ENCODE data around the gene SH3RF3.

The SH3RF3 gene

DNA sequence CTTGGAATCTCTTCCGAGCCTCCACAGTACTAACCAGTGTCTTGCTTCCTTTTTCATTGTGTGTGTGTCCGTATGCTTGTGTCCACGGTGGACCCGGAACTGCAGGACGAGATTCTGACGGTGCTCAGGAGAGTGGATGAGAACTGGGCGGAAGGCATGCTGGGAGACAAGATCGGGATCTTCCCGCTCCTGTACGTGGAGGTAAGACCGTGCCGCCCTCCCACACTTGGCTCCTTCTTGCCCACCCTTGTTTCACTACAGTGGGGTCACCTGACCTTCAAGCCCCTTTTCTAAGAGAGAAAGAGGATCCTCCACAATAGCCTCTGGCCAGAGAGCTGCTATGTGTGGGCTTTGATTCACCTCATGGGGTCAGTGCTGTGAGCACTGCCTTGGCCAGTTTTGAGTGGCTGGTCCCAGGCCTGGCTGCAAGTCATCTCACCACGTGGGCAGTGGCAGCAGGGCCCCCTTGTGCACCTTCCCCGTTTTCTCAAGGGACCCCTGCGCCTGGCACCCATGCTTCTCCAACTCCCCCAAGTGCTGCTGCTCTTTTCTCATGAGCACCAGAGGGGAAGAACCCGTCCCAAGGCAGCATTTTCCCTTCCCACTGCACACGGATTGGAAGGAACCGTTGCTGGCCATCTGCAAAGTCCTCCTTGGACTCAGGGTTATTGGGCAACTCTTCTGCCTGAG, 242.6 kb downstream of the SH3RF3 start:
- no peak for DNase-seq

DNA sequence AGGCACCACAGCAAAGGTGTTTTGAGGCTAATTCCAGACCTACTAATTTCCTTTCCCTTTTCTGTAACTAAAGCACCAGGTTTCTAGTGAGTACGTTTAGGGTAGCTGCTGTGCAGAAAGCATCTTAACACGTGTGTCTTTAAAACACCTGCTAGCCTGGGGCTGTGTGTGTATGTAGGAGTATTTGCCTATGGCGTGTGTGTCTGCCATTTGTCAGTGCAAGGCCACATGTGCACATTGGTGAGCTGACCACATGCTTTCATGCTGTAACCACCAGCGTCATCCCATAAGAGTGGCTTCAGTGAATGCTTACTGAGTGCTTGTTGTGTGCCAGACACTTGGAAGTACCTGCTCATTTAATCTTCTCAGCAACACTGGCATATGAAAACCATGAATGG, 243.2 kb downstream of the SH3RF3 start:
- no peak for DNase-seq

DNA sequence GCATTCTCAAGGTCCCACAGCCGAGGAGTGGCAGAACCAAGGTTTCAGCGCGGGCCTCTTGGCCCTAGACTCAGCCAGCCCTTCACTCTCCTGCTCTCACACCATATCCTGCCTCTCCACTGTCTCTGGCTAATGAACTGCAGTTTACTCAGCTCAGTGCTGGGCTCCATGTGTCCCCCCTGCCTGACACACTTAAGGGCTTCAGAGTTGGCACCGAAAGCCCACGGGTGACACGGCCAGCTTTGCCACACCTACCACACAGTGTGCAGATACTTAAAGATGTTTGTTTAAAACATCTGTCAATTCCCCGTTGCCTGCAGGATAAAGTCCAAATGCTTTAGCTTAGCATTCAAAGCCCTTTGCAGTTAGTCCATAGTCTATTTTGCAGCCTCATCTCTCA, 243.6 kb downstream of the SH3RF3 start:
- no peak for DNase-seq

DNA sequence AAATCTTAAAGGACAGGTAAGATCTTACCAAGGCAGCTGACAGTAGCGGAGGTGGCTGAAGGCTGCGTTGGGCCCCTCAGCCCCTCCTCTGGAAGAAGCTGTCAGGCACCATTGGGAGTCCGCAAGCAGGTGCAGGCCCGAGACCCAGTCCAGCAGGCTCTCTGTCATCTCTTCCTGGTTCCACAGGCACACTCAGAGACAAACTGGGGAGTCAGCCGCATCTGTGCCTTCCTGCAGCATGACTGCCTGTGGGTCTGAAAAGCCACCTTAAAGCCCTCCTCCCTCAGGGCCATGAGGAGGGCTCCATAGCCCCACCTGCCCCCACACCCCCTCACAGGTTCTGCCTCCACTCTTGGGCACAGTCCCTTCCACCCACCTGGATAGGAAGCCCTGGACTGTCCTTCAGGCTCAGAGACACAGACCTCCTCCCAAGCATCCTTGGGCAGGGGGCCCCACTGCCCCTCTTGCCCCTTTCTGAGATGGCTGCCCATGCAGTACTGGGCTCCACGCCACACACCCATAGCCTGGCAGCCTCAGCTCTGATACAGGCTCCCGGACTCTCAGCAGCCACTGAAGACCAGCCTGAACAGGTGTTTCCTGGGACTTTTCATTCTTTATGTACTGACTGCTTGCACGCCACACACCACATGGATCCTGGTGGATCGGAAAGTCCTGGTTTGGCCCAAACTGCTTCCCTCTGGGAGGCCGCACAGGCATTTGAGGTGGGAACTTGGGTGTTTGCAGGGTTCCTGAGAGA, 245.0 kb downstream of the SH3RF3 start:
- DNase-seq: no peak

DNA sequence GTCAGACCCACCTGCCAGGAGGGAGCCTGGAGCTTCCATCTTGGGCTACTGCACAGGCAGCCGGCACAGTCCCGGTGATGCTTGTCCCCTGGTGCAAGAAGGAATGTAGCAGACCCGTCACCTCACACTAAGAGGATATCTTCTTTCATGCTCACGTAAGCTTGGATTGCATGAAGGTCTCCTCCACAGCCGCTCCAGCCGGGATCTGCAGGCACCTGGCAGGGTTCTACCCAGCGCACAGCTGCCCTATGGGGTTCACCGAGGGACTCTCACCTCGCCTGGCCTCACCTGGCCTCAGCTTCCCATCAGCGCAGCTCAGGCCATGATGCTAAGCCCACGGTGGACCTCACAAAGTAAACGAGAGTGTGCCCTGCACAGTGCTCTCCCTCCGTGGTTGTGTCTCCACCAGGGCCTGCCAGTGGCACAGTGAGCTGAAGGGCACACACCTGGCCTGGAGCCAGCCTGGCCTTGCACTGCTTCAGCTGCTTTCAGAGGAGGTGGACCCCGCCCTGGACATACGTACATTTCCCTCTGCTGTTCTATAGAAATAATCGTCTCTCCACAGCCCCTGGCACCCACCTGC, 245.6 kb downstream of the SH3RF3 start:
- no peak for DNase-seq

DNA sequence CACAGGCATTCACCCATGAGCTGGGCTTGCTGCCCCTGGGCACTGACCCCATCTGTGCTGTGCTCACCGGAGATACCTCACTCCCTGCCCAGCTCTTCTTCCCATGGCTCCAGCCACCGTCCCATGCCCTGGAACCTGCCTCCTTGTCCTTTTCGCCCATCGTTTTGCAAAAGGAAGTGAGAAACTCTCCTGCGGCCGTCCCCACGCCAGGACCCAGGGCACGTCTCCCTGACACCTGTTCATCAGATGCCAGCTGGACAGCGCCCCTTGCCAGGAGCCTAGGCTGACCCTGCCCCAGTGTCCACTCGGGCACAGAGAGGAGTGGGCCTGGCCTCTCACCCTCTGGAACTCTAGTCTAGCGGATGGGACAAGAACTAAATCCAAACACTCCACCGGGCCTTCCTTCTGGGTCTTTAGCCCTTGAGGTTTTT, 246.1 kb downstream of the SH3RF3 start:
- DNase-seq: no peak

DNA sequence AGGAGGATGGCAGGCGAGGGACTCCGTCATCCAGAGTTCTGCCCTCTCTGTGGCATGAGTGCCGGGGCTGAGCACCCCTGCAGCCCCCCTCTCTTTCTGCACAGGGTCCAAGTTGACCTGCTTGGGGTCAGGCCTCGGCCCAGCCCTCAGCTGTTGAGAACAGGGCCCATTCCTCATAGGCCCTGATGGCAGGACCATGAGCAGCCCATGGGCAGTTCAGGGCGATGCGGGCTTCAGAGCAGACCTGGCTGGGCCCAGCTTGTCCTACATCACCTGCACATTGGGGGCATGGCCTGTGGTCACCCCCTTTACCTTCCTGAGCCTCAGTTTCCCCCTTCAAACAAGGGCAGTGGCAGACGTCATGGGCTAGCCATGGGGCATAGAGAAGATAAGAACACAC, 246.7 kb downstream of the SH3RF3 start:
- DNase-seq: no peak

DNA sequence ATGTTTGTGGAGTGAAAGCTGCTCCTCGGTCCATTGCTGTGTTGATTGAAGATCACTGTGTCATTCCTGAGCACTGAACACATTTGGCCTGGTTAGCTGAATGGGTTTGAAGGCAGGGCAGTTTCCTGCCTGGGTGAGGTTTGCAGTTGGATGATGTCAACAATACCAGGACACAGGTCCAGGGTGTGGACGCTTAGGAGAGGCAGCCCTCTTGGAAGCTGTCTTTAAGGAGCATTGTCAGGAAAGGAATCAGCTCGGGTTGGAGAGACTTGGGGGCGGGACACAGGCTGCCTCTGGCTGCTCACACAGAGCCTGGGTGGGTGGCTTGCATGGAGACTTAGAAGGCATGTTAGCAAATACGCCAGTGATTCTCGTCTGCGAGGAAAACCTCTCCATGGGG, 247.1 kb downstream of the SH3RF3 start:
- peak in 9 of 56 donors; percentile 8 to 32 (median 15) for DNase-seq

DNA sequence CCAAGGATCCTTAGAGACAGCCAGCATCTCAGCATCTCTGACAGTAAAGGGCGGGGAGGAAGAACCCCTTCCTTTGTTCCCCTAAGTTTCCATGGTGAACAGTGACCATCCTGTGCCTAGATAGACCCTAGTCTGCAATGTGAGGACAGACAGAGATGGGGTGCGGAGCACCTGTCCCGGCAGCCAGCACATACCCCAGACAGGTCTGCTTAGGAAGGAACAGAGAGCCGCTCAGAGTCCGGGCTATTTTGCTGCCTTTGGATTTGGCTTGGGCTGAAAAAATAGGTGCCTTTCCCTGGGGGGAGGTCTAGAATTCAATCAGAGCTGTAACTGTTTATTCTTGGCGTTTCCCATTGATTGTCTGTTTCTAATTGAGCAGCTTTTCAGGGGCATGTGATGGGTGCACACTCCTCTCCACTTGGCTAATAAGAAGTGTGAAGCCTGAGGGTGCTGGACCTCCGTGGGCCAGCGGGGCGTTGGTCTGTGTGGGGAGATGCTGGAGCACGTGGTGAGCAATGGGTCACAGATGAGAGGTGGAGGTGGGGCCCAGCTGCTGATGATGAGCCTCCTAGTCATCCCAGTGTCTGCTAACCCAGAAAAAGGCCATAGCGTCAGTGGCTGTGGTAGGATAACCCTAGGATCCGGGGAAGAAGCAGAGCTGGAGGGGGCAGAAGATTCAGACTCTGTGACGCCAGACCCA, 247.9 kb downstream of the SH3RF3 start:
- DNase-seq: no peak

DNA sequence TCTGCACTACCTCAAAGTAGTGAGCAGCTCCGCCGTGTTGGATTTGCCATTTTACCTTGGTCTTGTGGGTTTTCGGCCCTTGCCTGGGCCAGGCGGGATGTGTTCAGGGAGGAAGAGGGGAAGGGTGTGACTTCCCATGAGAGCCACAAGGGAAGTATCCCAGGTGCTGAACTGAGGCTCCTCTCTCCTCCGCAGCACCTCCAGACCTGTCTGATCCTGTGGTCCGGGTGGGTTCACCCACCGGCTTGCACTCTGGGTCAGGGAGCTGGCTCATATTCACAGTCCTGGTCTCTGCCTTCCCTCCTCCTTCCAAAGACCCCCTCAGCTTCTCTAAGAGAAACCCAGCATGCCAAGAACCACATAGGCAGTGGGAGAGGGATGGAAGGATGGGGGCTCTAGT, 249.0 kb downstream of the SH3RF3 start:
- no peak for DNase-seq

DNA sequence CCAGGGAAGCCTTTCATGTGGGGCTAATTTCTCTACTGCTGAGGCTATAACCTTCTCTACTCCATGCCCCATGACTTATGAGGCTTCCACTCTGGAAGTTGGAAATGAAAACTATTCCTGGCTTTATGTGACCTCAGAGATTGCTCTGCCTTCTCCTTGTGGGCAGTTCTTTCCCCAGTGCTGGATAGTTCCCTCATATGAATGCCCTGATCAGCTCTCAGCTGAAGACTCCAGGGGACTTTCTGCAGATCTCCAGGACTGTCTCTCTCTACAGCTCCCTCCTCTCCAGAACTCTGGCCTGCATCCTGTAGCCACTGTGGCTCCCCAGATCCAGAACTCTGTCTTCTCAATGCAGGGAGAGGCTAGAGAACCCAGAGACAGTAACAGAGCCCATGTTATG, 249.7 kb downstream of the SH3RF3 start:
- DNase-seq: no peak

DNA sequence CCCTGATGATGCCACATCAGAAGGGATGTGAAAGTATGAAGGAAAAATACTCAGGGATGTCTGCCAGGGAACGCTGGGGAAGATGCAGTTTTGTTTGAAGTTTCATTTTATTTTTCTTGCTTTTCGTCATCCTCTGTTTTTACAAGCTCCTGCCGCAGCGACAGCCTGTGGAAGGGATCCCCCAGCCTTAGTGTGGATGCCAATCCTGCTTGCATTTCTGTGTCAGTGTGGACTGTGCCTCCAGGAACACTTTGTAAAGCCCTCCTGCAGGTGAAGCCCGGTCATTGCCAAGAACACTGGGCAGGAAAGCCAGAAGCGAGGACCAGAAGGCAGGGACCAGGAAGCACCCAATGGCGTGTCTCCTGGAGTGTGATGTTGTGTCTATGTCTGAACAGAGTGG, 250.5 kb downstream of the SH3RF3 start:
- DNase-seq: no peak

DNA sequence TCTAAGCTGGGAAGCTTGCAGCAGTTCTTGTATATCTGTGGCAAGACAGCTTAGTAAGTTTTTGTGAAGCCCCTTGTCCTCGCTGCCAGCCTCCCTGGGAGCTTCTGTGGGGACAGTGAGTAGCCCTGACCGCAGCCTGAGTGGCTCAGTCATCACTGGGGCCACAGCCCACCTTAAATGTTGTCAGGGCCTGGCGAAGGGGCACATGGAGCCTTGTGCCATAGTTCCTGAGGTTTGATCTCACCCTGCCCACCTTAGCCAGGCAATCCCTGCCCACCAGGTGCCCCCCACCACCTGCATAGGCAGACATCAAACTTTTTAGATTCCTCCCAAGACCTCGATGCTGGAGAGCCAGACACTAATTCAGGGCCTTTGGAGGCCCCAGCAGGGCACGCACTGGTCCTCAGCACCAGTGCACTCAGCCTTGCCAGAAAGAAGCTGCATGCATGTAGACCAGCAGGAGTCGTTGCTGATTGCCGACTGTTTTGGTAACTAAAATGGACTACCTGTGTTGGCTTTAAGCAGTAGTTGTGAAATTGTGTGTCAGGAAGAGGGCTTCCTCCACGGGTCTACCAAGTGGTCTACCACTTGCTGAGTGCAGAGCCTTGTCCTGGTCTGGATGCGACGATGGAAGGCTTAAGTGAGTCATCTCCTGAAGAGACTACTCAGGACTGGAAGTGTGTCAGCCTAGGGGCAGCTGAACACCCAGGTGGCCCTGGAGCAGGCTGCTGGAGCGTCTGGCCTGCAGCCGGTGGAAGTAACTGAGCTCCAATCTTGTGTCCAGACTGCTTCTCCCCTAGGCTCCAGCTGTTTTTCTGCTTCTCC, 251.7 kb downstream of the SH3RF3 start:
- no peak for DNase-seq

DNA sequence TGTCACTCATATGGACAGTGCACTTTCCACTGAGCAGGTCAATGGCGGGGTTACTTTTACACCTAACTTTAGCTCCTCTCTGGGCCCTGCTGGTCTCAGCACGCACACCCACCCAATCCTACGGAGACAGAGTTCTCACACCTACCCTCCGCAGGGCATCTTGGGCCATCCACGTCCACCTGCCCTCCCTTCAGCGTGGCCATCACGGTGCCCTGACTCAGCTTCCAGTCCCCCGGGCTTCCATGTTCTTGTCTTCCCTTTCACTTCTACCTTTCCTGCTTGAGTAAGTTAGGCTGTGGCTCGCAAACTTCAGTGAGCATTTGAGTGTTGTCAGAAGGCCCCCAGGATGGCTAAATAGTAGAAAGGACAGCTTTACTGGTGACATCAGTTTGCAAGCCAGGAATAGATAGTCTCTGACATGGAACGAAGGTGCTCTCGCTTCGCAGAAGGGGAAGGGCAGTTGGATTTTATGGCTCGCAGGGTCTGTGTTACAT, 252.4 kb downstream of the SH3RF3 start:
- no peak for DNase-seq

DNA sequence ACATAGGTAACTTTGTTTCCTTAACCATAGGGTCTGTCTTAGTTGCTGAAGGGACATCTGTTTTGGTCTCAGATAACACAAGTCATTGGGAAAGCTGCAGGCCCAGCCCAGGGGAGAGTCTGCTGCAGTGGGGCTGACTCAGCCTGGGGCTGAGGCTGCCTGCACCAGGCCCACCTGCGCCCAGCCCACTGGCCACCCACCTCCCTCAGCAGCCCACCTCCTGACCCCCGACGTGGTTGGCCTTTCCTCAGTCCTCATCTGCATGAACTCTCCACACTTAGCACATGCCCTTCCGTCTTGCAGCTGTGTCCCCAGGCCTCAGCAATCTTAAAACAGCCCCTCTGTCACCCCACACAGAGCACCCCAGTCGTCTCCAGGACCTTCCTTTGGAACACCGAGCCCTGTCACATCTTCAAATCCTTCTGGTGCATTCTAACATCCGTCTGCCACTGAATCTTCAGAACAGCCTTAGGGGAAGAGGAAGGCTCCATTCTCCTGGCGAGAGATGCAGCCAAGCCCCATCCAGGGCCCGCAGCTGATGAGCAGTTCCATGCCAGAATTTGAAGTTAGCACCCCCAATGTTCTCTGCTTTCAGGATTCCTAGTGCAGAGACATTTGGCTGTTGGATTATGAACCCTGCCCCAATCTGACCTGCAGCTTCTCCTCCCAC, 253.4 kb downstream of the SH3RF3 start:
- no peak for DNase-seq

DNA sequence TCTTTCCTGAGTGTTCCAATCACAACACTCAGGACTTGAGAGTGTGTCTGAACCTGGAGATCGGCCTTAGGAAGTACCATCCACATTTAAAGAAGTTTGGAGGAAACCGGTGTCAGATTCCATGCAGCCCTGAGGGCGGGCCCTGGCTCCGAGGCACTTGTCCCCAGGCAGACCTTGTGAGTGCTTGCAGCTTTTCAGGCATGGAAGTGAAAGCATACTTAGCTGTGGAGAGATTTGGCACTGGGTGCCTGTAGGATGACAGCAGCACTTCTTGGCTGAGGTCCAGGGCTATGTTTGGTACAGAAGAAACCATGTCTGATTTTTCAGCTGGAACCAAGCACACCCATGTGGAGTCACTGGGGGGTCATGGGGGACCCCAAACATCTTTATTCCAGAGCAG, 253.9 kb downstream of the SH3RF3 start:
- peak in 6 of 56 donors; percentile 15 to 52 (median 18) for DNase-seq

DNA sequence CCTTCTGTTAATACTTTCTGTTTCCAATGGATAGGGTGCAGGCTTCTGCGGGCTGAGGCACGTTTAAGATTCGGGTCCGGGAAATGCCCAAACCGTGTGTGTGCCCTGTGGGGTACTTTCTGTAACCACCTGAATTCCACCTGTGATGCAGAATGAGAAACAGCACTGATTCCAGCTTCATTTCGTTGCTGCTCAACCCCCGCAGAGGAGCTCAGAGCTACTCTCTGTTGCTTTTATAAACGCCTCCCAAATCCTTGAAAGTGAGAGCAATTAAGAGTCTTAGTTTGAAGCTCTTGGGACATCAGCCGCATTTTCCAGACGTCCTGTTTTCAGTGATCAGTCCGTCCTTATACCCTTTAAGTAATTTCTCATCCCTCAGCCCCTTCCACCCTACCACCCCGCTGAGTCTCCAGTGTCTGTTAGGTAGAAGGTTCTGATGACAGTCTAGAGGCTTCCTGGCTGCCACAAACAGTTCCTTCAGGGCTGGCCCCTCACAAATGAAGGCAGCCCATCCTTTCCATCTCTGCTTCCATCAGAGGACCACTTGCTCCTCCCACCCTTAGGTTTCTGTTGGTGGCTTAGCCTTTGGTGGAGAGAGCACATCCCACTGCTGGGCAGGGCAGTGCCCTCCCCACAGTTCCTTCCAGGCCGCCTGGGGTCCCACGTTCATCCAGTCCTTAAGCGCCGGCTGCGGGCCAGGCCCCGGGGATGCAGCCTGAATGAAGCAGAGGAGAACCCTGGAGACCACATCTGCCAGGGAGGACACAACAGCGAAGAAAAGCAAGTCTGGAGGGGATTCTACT, 254.7 kb downstream of the SH3RF3 start:
- DNase-seq: peak in 1 of 56 donors; percentile 25

DNA sequence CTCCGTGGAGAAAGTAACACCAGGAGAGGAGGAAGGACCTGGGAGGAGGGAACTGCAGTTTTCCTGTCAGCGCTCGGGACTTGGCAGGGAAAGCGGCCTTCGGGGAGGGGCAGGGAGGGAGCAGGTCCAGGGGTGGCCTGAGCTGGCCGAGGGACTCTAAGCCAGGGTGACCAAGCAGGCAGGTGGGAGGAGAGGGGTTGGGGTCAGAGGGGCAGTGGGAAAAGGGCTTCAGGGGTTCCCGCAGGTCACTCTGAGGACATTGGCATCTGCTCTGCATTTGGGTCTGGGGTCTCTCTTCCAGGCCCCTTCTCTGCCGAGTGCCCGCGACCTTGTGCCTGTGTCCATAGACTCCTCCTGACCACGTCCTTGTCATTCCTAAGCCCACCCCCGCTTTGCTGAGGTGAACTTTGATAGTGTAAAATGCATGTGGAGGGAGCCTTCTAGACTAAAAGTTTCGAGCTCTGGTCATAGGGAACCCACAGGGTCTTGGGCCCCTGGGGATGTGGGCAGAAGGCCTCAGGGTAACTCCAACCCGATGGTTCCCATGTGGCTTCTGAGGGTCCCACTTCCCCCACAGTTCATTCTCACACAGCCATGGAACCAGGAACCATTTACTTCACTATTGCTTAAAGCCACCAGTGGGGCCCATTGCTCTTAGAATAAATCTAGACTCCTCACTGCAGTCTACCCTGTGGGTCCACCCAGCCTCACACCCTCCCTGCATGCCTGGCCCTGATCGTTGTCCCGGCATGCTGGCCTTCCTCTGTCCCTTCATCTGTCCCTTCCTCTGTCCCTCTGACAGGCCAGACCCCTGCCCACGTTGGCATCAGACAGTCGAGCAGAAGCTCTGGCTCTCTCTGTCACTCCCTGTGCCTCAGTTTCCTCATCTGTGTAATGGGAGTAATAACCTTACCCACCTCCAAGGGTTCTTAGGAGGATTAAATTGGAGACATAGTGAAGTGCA, 255.6 kb downstream of the SH3RF3 start:
- DNase-seq: peak in 1 of 56 donors; percentile 16
